ENCODE data around the gene SPP1. TPM values are rescaled to one million over a fixed set of nuclear protein-coding genes. Genes with fewer than 3 reads are reported as not detected.

Gene SPP1
- total and polyA plus RNA-seq, 10 of the 15 experiments (the other 5 are each of a cell fraction or from before 2014, with no cell fraction given): 0.05 to 1.1 (median 0.39) TPM; not detected in 6

DNA sequence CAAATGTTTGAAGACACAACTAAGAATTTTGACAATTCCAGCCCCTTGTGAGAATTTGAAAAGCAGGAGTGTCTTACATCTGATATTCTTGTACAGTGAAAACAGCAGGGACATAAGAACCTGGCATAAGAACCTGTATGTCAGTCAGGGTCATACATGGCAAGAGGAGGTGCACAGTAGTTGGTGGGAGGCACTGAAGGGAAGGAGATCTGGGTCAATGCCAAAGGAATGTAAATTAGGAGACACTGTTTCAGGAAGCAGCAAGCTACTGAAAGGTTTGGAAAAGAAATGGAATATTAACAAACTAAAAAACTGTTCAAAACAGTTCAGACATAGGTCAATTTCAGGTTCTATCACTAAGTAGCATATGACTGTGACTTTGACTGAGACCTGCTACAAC, 25.0 kb upstream of the SPP1 start:
- H4K20me1 ChIP-seq (ENCODE audit: control insufficient read depth, insufficient read depth): no peaks in the 10 kb centered on the region
- ChIA-PET SMC1A (ENCODE audit: uncharacterized antibody, unreplicated experiment) (no interaction called here), RAD21 (ENCODE audit: unreplicated experiment) (no interaction called here), POLR2A (no interaction called here), CTCF (no interaction called here)
- intact Hi-C loops (cut with micrococcal nuclease; ENCODE audit: unreplicated experiment) (no loop called here), in situ Hi-C loops (cut with MboI) (no loop called here)
- TF ChIP-seq ZNF217 (IDR thresholded peaks at IDR 0.05): no peak
- TF ChIP-seq, protein P1, sequence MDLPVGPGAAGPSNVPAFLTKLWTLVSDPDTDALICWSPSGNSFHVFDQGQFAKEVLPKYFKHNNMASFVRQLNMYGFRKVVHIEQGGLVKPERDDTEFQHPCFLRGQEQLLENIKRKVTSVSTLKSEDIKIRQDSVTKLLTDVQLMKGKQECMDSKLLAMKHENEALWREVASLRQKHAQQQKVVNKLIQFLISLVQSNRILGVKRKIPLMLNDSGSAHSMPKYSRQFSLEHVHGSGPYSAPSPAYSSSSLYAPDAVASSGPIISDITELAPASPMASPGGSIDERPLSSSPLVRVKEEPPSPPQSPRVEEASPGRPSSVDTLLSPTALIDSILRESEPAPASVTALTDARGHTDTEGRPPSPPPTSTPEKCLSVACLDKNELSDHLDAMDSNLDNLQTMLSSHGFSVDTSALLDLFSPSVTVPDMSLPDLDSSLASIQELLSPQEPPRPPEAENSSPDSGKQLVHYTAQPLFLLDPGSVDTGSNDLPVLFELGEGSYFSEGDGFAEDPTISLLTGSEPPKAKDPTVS (IDR thresholded peaks at IDR 0.05; ENCODE audit: low read depth, low read length): no peak
- TF ChIP-seq SMAD5 (IDR thresholded peaks at IDR 0.05; ENCODE audit: low read depth): no peak
- TF ChIP-seq FOXK2 (IDR thresholded peaks at IDR 0.05): no peak
- TF ChIP-seq, protein P2, sequence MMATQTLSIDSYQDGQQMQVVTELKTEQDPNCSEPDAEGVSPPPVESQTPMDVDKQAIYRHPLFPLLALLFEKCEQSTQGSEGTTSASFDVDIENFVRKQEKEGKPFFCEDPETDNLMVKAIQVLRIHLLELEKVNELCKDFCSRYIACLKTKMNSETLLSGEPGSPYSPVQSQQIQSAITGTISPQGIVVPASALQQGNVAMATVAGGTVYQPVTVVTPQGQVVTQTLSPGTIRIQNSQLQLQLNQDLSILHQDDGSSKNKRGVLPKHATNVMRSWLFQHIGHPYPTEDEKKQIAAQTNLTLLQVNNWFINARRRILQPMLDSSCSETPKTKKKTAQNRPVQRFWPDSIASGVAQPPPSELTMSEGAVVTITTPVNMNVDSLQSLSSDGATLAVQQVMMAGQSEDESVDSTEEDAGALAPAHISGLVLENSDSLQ (IDR thresholded peaks at IDR 0.05): no peak
- TF ChIP-seq CBX5 (IDR thresholded peaks at IDR 0.05; ENCODE audit: low read depth): no peak
- no peak for TF ChIP-seq ZNF24 (IDR thresholded peaks at IDR 0.05)
- no peak for TF ChIP-seq PAX5 (IDR thresholded peaks at IDR 0.05; ENCODE audit: borderline replicate concordance, low read depth, low read length)
- TF ChIP-seq WRNIP1 (IDR thresholded peaks at IDR 0.05; ENCODE audit: borderline replicate concordance, low read depth, low read length): no peak
- no peak for TF ChIP-seq ETV6 (conservative IDR thresholded peaks at IDR 0.05 in 1 of 2, IDR thresholded peaks at IDR 0.05 in 1 of 2; ENCODE audit: borderline replicate concordance in 1 of 2, low read depth in 1 of 2)
- no peak for TF ChIP-seq E2F8 (IDR thresholded peaks at IDR 0.05; ENCODE audit: low read depth, partially characterized antibody)
- no peak for TF ChIP-seq YBX1 (IDR thresholded peaks at IDR 0.05)
- TF ChIP-seq, protein P3, sequence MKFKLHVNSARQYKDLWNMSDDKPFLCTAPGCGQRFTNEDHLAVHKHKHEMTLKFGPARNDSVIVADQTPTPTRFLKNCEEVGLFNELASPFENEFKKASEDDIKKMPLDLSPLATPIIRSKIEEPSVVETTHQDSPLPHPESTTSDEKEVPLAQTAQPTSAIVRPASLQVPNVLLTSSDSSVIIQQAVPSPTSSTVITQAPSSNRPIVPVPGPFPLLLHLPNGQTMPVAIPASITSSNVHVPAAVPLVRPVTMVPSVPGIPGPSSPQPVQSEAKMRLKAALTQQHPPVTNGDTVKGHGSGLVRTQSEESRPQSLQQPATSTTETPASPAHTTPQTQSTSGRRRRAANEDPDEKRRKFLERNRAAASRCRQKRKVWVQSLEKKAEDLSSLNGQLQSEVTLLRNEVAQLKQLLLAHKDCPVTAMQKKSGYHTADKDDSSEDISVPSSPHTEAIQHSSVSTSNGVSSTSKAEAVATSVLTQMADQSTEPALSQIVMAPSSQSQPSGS (IDR thresholded peaks at IDR 0.05; ENCODE audit: low read length): no peak
- no peaks in the 10 kb centered on the region for H3K36me3 ChIP-seq (ENCODE audit: control insufficient read depth in 2 of 2, insufficient read depth in 2 of 2, low read length in 1 of 2)
- H2AFZ ChIP-seq (ENCODE audit: control insufficient read depth, low read depth, low read length): no peak overlapping the region
- no peak for DNase-seq (ENCODE audit: low read depth, low spot score)
- H3K4me2 ChIP-seq (ENCODE audit: control insufficient read depth, insufficient read depth): no peak overlapping the region
- H3K9me3 ChIP-seq (replicated peaks; ENCODE audit: control insufficient read depth, insufficient read depth, low read length): no peaks in the 10 kb centered on the region
- no peak for ATAC-seq
- FAIRE-seq: no peak
- H3K9ac ChIP-seq (ENCODE audit: control insufficient read depth, insufficient read depth, low read length): no peak overlapping the region
- no peaks in the 10 kb centered on the region for H3K4me1 ChIP-seq (ENCODE audit: control insufficient read depth, insufficient read depth, low read length)
- H3K4me3 ChIP-seq: no peak overlapping the region
- H3K27me3 ChIP-seq (replicated peaks in 1 of 2; ENCODE audit: control insufficient read depth in 2 of 2, insufficient read depth in 2 of 2, low read length in 1 of 2): no peaks in the 10 kb centered on the region
- no TSS peak for BruUV-seq (replicated peaks)
- no peaks in the 10 kb centered on the region for H3K79me2 ChIP-seq (ENCODE audit: control insufficient read depth, insufficient read depth, low read length)
- H3K27ac ChIP-seq (ENCODE audit: control insufficient read depth, insufficient read depth): no peak overlapping the region

Measured in GM12878 (cell line).